ENCODE data around the gene TTC7B. TPM values are rescaled to one million over a fixed set of nuclear protein-coding genes. Genes with fewer than 3 reads are reported as not detected.

TTC7B gene
- total RNA-seq, 2 experiments from 2014 or later: 5.6 to 7.8 TPM

- Mint-ChIP-seq H3K27me3 (no peaks in the 10 kb centered on the region), H3K27ac (no peak overlapping the region), H3K9me3 (no peaks in the 10 kb centered on the region), H3K36me3 (ENCODE audit: low read depth) (no peaks in the 10 kb centered on the region), H3K4me1 (ENCODE audit: low read depth) (no peaks in the 10 kb centered on the region), H3K4me3 (no peak overlapping the region)
- DNase-seq (no peak), ATAC-seq (no peak)
- CTCF ChIA-PET: interaction anchor here (0.9 to 4.8 kb wide), 8 partner anchors 9 to 330 kb away, joined by 3 to 48 read pairs (median 4); no protein-coding TSS in a partner anchor
- intact Hi-C loops (cut with micrococcal nuclease): loop anchor here (5.0 to 10.0 kb wide), 2 partner anchors 174 to 297 kb away; no protein-coding TSS in a partner anchor
- POLR2A ChIA-PET: no interaction called here
- TF ChIP-seq CTCF (IDR thresholded peaks at IDR 0.05): no peak
Observed at GRCh38 chr14:90699016-90699415, 117.2 kb downstream of the TTC7B start.

- H3K27me3 Mint-ChIP-seq: no peaks in the 10 kb centered on the region
- intact Hi-C loops (cut with micrococcal nuclease): loop anchor here (5.0 to 10.0 kb wide), 2 partner anchors 174 to 296 kb away; no protein-coding TSS in a partner anchor
- DNase-seq (no peak), ATAC-seq (no peak)
- ChIA-PET CTCF (interaction anchor here (0.6 to 4.8 kb wide), 31 partner anchors 8 to 409 kb away, joined by 3 to 48 read pairs (median 8); no protein-coding TSS in a partner anchor), POLR2A (no interaction called here)
- H3K36me3 Mint-ChIP-seq (ENCODE audit: low read depth): no peaks in the 10 kb centered on the region
- no peak overlapping the region for H3K4me3 Mint-ChIP-seq
- H3K4me1 Mint-ChIP-seq (ENCODE audit: low read depth): no peaks in the 10 kb centered on the region
- H3K27ac Mint-ChIP-seq: no peak overlapping the region
- H3K9me3 Mint-ChIP-seq: no peaks in the 10 kb centered on the region
- TF ChIP-seq CTCF (IDR thresholded peaks at IDR 0.05): no peak
Observed at GRCh38 chr14:90698379-90698869, 117.8 kb downstream of the TTC7B start.

GRCh38 chr14:90697577-90698206, 118.5 kb downstream of the TTC7B start:
- no peak overlapping the region for H3K27ac Mint-ChIP-seq

GRCh38 chr14:90697132-90697531, 119.1 kb downstream of the TTC7B start:
- H3K36me3 Mint-ChIP-seq (ENCODE audit: low read depth): no peaks in the 10 kb centered on the region
- ATAC-seq (no peak), DNase-seq (no peak)
- H3K4me3 Mint-ChIP-seq: no peak overlapping the region
- no peak overlapping the region for H3K27ac Mint-ChIP-seq
- H3K9me3 Mint-ChIP-seq: no peaks in the 10 kb centered on the region
- no peaks in the 10 kb centered on the region for H3K4me1 Mint-ChIP-seq (ENCODE audit: low read depth)
- H3K27me3 Mint-ChIP-seq: no peaks in the 10 kb centered on the region
- ChIA-PET CTCF (interaction anchor here (0.6 to 4.8 kb wide), 46 partner anchors 9 to 502 kb away, joined by 3 to 48 read pairs (median 5); no protein-coding TSS in a partner anchor), POLR2A (interaction anchor here (0.9 kb wide), 1 partner anchor 157 kb away, joined by 3 read pairs; no protein-coding TSS in a partner anchor)
- TF ChIP-seq CTCF (IDR thresholded peaks at IDR 0.05): no peak
- intact Hi-C loops (cut with micrococcal nuclease): loop anchor here (5.0 to 10.0 kb wide), 2 partner anchors 172 to 295 kb away; no protein-coding TSS in a partner anchor

More at GRCh38 chr14:90697577-90698206, 118.5 kb downstream of the TTC7B start:
- H3K36me3 Mint-ChIP-seq (ENCODE audit: low read depth): no peaks in the 10 kb centered on the region
- CTCF ChIA-PET: interaction anchor here (0.6 to 4.8 kb wide), 46 partner anchors 9 to 503 kb away, joined by 3 to 48 read pairs (median 5); no protein-coding TSS in a partner anchor
- no peak overlapping the region for H3K4me3 Mint-ChIP-seq
- intact Hi-C loops (cut with micrococcal nuclease): loop anchor here (5.0 to 10.0 kb wide), 2 partner anchors 173 to 295 kb away; no protein-coding TSS in a partner anchor
- TF ChIP-seq CTCF (IDR thresholded peaks at IDR 0.05): peak; percentile 96
- H3K9me3 Mint-ChIP-seq: no peaks in the 10 kb centered on the region
- POLR2A ChIA-PET: interaction anchor here (0.9 kb wide), 1 partner anchor 157 kb away, joined by 3 read pairs; no protein-coding TSS in a partner anchor
- ATAC-seq (peak; percentile 96), DNase-seq (peak; percentile 83)
- no peaks in the 10 kb centered on the region for H3K27me3 Mint-ChIP-seq
- H3K4me1 Mint-ChIP-seq (ENCODE audit: low read depth): no peaks in the 10 kb centered on the region

- no peak overlapping the region for H3K27ac Mint-ChIP-seq
- no peak overlapping the region for H3K4me3 Mint-ChIP-seq
- intact Hi-C loops (cut with micrococcal nuclease): loop anchor here (5.0 to 10.0 kb wide), 2 partner anchors 172 to 294 kb away; no protein-coding TSS in a partner anchor
Observed at GRCh38 chr14:90696720-90697119, 119.5 kb downstream of the TTC7B start.

More at GRCh38 chr14:90696720-90697119, 119.5 kb downstream of the TTC7B start:
- ATAC-seq: no peak
- CTCF ChIA-PET: interaction anchor here (0.6 to 4.8 kb wide), 46 partner anchors 9 to 502 kb away, joined by 3 to 48 read pairs (median 5); no protein-coding TSS in a partner anchor
- no peak for DNase-seq
- H3K9me3 Mint-ChIP-seq: no peaks in the 10 kb centered on the region
- no peak for TF ChIP-seq CTCF (IDR thresholded peaks at IDR 0.05)
- no peaks in the 10 kb centered on the region for H3K27me3 Mint-ChIP-seq
- POLR2A ChIA-PET: no interaction called here
- H3K36me3 Mint-ChIP-seq (ENCODE audit: low read depth): no peaks in the 10 kb centered on the region
- H3K4me1 Mint-ChIP-seq (ENCODE audit: low read depth): no peaks in the 10 kb centered on the region

Measured in activated CD8-positive, alpha-beta T cell treated with anti-CD3 and anti-CD28 coated beads for 36 hours (primary cell).